ENCODE data around the gene MARCHF10. TPM values are rescaled to one million over a fixed set of nuclear protein-coding genes. Genes with fewer than 3 reads are reported as not detected.
"Not testable (repeated sequence)": the region's sequence is repeated elsewhere in the genome, so short reads cannot be mapped to it uniquely, and the experiment has no call there.

The MARCHF10 gene
- total RNA-seq, 6 donors from 2014 or later: 0.72 to 7.2 (median 3.2) TPM

- H3K27me3 ChIP-seq: no peaks in the 10 kb centered on the region
- TF ChIP-seq EP300 (IDR thresholded peaks at IDR 0.05) (no peak), POLR2A (IDR thresholded peaks at IDR 0.05) (no peak), CTCF (IDR thresholded peaks at IDR 0.05) (no peak), POLR2AphosphoS5 (IDR thresholded peaks at IDR 0.05) (no peak)
Observed at GRCh38 chr17:62832405-62832804, 24.3 kb upstream of the MARCHF10 start.

GRCh38 chr17:62831066-62831465 is 23.0 kb upstream of the MARCHF10 start:
- H3K36me3 ChIP-seq; H3K4me3 ChIP-seq; H3K9me3 ChIP-seq; H3K4me1 ChIP-seq; ATAC-seq (ENCODE audit: low FRiP score in 2 of 2); DNase-seq; H3K27me3 ChIP-seq; H3K27ac ChIP-seq: not testable (repeated sequence)
- WGBS, 2 donors: 60 to 80% methylated on average over 6 of the region's 6 CpGs

More at GRCh38 chr17:62832405-62832804, 24.3 kb upstream of the MARCHF10 start:
- DNase-seq (no peak), ATAC-seq (ENCODE audit: low FRiP score in 2 of 2) (no peak)
- Histone ChIP-seq H3K27ac (no peak overlapping the region), H3K4me3 (no peak overlapping the region), H3K9me3 (no peaks in the 10 kb centered on the region), H3K36me3 (no peaks in the 10 kb centered on the region), H3K4me1 (peaks cover 0 to 3% (median 0%) of the 10 kb centered on the region in 4 donors)
- 100% methylated on average over 1 of the region's 1 CpG for WGBS, 2 donors

GRCh38 chr17:62827746-62828485 is 19.8 kb upstream of the MARCHF10 start:
- no peak overlapping the region for H3K4me3 ChIP-seq
- H3K9me3 ChIP-seq: no peaks in the 10 kb centered on the region
- no peaks in the 10 kb centered on the region for H3K27me3 ChIP-seq
- ATAC-seq (ENCODE audit: low FRiP score in 2 of 2) (peak in 1 of 2 donors; percentile 44), DNase-seq (no peak)
- H3K27ac ChIP-seq: no peak overlapping the region
- WGBS, 2 donors: 61 to 65% methylated on average over 10 of the region's 10 CpGs
- peaks cover 0 to 3% (median 0%) of the 10 kb centered on the region in 4 donors for H3K4me1 ChIP-seq
- H3K36me3 ChIP-seq: no peaks in the 10 kb centered on the region
- TF ChIP-seq CTCF (IDR thresholded peaks at IDR 0.05) (no peak), EP300 (IDR thresholded peaks at IDR 0.05) (no peak), POLR2A (IDR thresholded peaks at IDR 0.05) (no peak), POLR2AphosphoS5 (IDR thresholded peaks at IDR 0.05) (no peak)

GRCh38 chr17:62826956-62827355 is 18.8 kb upstream of the MARCHF10 start:
- no peaks in the 10 kb centered on the region for H3K9me3 ChIP-seq
- WGBS, 2 donors: 87 to 94% methylated on average over 3 of the region's 3 CpGs
- no peak for ATAC-seq (ENCODE audit: low FRiP score in 2 of 2)
- H3K27ac ChIP-seq: no peak overlapping the region
- H3K4me1 ChIP-seq: peaks cover 0 to 3% (median 0%) of the 10 kb centered on the region in 4 donors
- H3K36me3 ChIP-seq: no peaks in the 10 kb centered on the region
- H3K4me3 ChIP-seq: no peak overlapping the region
- H3K27me3 ChIP-seq: no peaks in the 10 kb centered on the region
- no peak for TF ChIP-seq POLR2AphosphoS5 (IDR thresholded peaks at IDR 0.05)
- TF ChIP-seq POLR2A (IDR thresholded peaks at IDR 0.05): no peak
- no peak for TF ChIP-seq CTCF (IDR thresholded peaks at IDR 0.05)
- no peak for TF ChIP-seq EP300 (IDR thresholded peaks at IDR 0.05)
- DNase-seq: no peak

GRCh38 chr17:62825182-62825581 is 17.1 kb upstream of the MARCHF10 start:
- 93 to 98% methylated on average over 3 of the region's 3 CpGs for WGBS, 2 donors
- no peak for ATAC-seq (ENCODE audit: low FRiP score in 2 of 2)

More at GRCh38 chr17:62825182-62825581, 17.1 kb upstream of the MARCHF10 start:
- H3K4me1 ChIP-seq: peaks cover 1 to 7% (median 3%) of the 10 kb centered on the region in 4 donors
- TF ChIP-seq EP300 (IDR thresholded peaks at IDR 0.05) (no peak), POLR2AphosphoS5 (IDR thresholded peaks at IDR 0.05) (no peak), CTCF (IDR thresholded peaks at IDR 0.05) (no peak), POLR2A (IDR thresholded peaks at IDR 0.05) (no peak)
- H3K4me3 ChIP-seq: no peak overlapping the region
- DNase-seq: no peak
- no peak overlapping the region for H3K27ac ChIP-seq
- H3K27me3 ChIP-seq: no peaks in the 10 kb centered on the region
- no peaks in the 10 kb centered on the region for H3K9me3 ChIP-seq
- H3K36me3 ChIP-seq: no peaks in the 10 kb centered on the region
